ENCODE measurements around the gene GTF2E1. TPM values are rescaled to one million over a fixed set of nuclear protein-coding genes. Genes with fewer than 3 reads are reported as not detected.

The GTF2E1 gene
- total and polyA plus RNA-seq, 2 of the 4 experiments (the other 2 are of a cell fraction) = 8.2 to 18.5 TPM

- peak overlapping the region; percentile 36; the same call in 1 of the 2 replicates for H3K4me2 ChIP-seq (ENCODE audit: low read depth, low read length)
- ChIA-PET CTCF (interaction anchor here (0.6 kb wide), 1 partner anchor 483 kb away, joined by 3 read pairs; no protein-coding TSS in a partner anchor), POLR2A (ENCODE audit: unreplicated experiment) (no interaction called here)
- peak overlapping the region; percentile 75; the same call in 1 of the 2 replicates for H3K27ac ChIP-seq (ENCODE audit: insufficient read depth, low read length)
- H2AFZ ChIP-seq (replicated peaks; ENCODE audit: low read length, poor library complexity) = no peak overlapping the region
- H4K91ac ChIP-seq (ENCODE audit: insufficient read depth, low read depth, low read length) = peak overlapping the region; percentile 83
- TF ChIP-seq, protein P1, sequence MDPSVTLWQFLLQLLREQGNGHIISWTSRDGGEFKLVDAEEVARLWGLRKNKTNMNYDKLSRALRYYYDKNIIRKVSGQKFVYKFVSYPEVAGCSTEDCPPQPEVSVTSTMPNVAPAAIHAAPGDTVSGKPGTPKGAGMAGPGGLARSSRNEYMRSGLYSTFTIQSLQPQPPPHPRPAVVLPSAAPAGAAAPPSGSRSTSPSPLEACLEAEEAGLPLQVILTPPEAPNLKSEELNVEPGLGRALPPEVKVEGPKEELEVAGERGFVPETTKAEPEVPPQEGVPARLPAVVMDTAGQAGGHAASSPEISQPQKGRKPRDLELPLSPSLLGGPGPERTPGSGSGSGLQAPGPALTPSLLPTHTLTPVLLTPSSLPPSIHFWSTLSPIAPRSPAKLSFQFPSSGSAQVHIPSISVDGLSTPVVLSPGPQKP (IDR thresholded peaks at IDR 0.05; ENCODE audit: borderline replicate concordance, low read depth, low read length) = no peak
- TF ChIP-seq MXI1 (IDR thresholded peaks at IDR 0.05; ENCODE audit: borderline replicate concordance, low read depth, low read length) (no peak), CTCF (conservative IDR thresholded peaks at IDR 0.05; ENCODE audit: low read depth, low read length) (no peak), FOS (IDR thresholded peaks at IDR 0.05; ENCODE audit: low read depth, low read length) (no peak), RCOR1 (IDR thresholded peaks at IDR 0.05; ENCODE audit: insufficient replicate concordance, low read length) (no peak), MAFK (IDR thresholded peaks at IDR 0.05; ENCODE audit: low read depth, low read length) (peak; percentile 56), MAZ (IDR thresholded peaks at IDR 0.05; ENCODE audit: borderline replicate concordance, low read depth, low read length) (no peak), NFE2L2 (IDR thresholded peaks at IDR 0.05; ENCODE audit: low read depth, low read length) (peak; percentile 96)
- dilution Hi-C loops (cut with HindIII; ENCODE audit: low sequenced_read_pairs, unreplicated experiment) = no loop called here
- in situ Hi-C loops (cut with MboI; ENCODE audit: low sequenced_read_pairs) = no loop called here
- H3K23ac ChIP-seq (ENCODE audit: low read depth, low read length) = peak overlapping the region; percentile 55; the same call in 1 of the 2 replicates
- H3K27me3 ChIP-seq (ENCODE audit: control insufficient read depth, insufficient read depth, low read length) = no peaks in the 10 kb centered on the region
- ATAC-seq (ENCODE audit: low read depth) (peak; percentile 82), DNase-seq (peak; percentile 55)
- no peak overlapping the region for H2AK9ac ChIP-seq (replicated peaks; ENCODE audit: low read depth, low read length, poor library complexity)
- no peaks in the 10 kb centered on the region for H3K9me1 ChIP-seq (ENCODE audit: insufficient read depth, low read length)
- H3K4me1 ChIP-seq (ENCODE audit: control insufficient read depth, insufficient read depth, low read length) = peaks cover 9% of the 10 kb centered on the region
- H3K79me1 ChIP-seq (ENCODE audit: low read depth in 1 of 2, low read length in 2 of 2) = peaks cover 0 to 3% of the 10 kb centered on the region in 2 experiments; a peak in 1 of 4 replicates
- peak overlapping the region; percentile 91 for H2BK5ac ChIP-seq (ENCODE audit: low read depth, low read length, poor library complexity, severe bottlenecking)
- peak overlapping the region; percentile 26 to 84; a peak in 3 of 4 replicates for H4K8ac ChIP-seq (ENCODE audit: low read depth in 2 of 2, low read length in 2 of 2)
- no peak overlapping the region for H3K9ac ChIP-seq (ENCODE audit: low read depth, low read length)
- H4K20me1 ChIP-seq (ENCODE audit: insufficient read depth, low read length) = no peaks in the 10 kb centered on the region
- peak overlapping the region; percentile 90; the same call in 1 of the 3 replicates for H2BK15ac ChIP-seq (ENCODE audit: low read depth, low read length)
- no peaks in the 10 kb centered on the region for H3K36me3 ChIP-seq (ENCODE audit: control insufficient read depth, insufficient read depth, low read length)
- H3K9me3 ChIP-seq (ENCODE audit: control insufficient read depth, insufficient read depth, low read length) = no peaks in the 10 kb centered on the region
- intact Hi-C loops (cut with micrococcal nuclease) = no loop called here
- H2BK120ac ChIP-seq (ENCODE audit: low read depth, low read length) = peak overlapping the region; percentile 91
- no peak overlapping the region for H3K4me3 ChIP-seq (ENCODE audit: insufficient read depth, low read depth, low read length)
- peak overlapping the region; percentile 95 for H4K5ac ChIP-seq (ENCODE audit: low read depth, low read length)
- peak overlapping the region; percentile 72; the same call in 1 of the 2 replicates for H3K4ac ChIP-seq (ENCODE audit: low read depth, low read length)
- BruUV-seq (replicated peaks) = no TSS peak
- WGBS, 2 experiments (ENCODE audit: extremely low coverage in 2 of 2, insufficient read length in 1 of 2) = no CpG with 5 or more reads among the region's 1 CpG
- H2BK20ac ChIP-seq (ENCODE audit: low read depth, low read length) = peak overlapping the region; percentile 79
- peak overlapping the region; percentile 78 for H3K14ac ChIP-seq (replicated peaks; ENCODE audit: low read depth, low read length)
- peak overlapping the region; percentile 93 for H3K18ac ChIP-seq (ENCODE audit: low read depth, low read length)
- no peak overlapping the region for H2AK5ac ChIP-seq (ENCODE audit: low read depth, low read length)
- peak overlapping the region; percentile 66; the same call in 1 of the 2 replicates for H3K56ac ChIP-seq (ENCODE audit: extremely low read depth, insufficient read depth, low read length)
Measured at GRCh38 chr3:120693439-120694171, 48.9 kb upstream of the GTF2E1 start.

Data from IMR-90 (cell line).